Parathyroid adenoma (tissue), 2 donors: Measurements from ENCODE around the gene PHF21B.

ENCODE experiments used
- H2AFZ ChIP-seq: fragments of 300-600 bp; sonication (generic); one replicate; pipeline ENCODE4 v1.7.0; 2017; ENCODE audit warnings: antibody characterized with exemption, mild to moderate bottlenecking
- H3K27ac ChIP-seq: fragments of 300-600 bp; sonication (generic); one replicate; pipeline ENCODE4 v1.7.0; 2017
- H3K27me3 ChIP-seq: fragments of 300-600 bp; sonication (generic); one replicate; pipeline ENCODE4 v1.7.0; 2017; ENCODE audit warnings: low read length; ENCODE audit not compliant: control insufficient read depth, insufficient read depth
- H3K36me3 ChIP-seq: fragments of 300-600 bp; sonication (generic); one replicate; pipeline ENCODE4 v1.7.0; 2017; ENCODE audit warnings: low read length; ENCODE audit not compliant: control insufficient read depth, insufficient read depth
- H3K4me1 ChIP-seq: fragments of 300-600 bp; sonication (generic); one replicate; pipeline ENCODE4 v1.7.0; 2017; ENCODE audit warnings: control low read depth
- H3K4me2 ChIP-seq: fragments of 300-600 bp; sonication (generic); one replicate; pipeline ENCODE4 v1.7.0; 2017; ENCODE audit warnings: low read length
- H3K4me3 ChIP-seq: fragments of 300-600 bp; sonication (generic); one replicate; pipeline ENCODE4 v1.7.0; 2017; ENCODE audit warnings: low read depth, low read length
- H3K79me2 ChIP-seq: fragments of 300-600 bp; sonication (generic); one replicate; pipeline ENCODE4 v1.7.0; 2017; ENCODE audit warnings: control low read depth
- H3K9ac ChIP-seq: fragments of 300-600 bp; sonication (generic); one replicate; pipeline ENCODE4 v1.7.0; 2017; ENCODE audit warnings: mild to moderate bottlenecking
- H3K9me3 ChIP-seq: fragments of 300-600 bp; sonication (generic); one replicate; pipeline ENCODE4 v1.7.0; 2017; ENCODE audit warnings: low read length; ENCODE audit not compliant: control insufficient read depth
- TF ChIP-seq, protein P1 (sequence below): fragments of 300-600 bp; sonication (generic); IDR thresholded peaks from one replicate; pipeline ENCODE4 v1.7.0; 2017; ENCODE audit warnings: antibody characterized with exemption, mild to moderate bottlenecking
- donor health status: primary hyperparathyroidism.

The PHF21B gene

GRCh38 chr22:44919691-44920090, 90.1 kb downstream of the PHF21B start:
- H3K36me3 ChIP-seq, result no peaks in the 10 kb centered on the region
- H3K79me2 ChIP-seq, result no peaks in the 10 kb centered on the region
- no peak overlapping the region for H3K27ac ChIP-seq
- no peak overlapping the region for H3K4me2 ChIP-seq
- H3K27me3 ChIP-seq, result no peaks in the 10 kb centered on the region
- no peak overlapping the region for H2AFZ ChIP-seq
- no peaks in the 10 kb centered on the region for H3K4me1 ChIP-seq
- H3K9ac ChIP-seq, result no peak overlapping the region
- TF ChIP-seq, protein P1, sequence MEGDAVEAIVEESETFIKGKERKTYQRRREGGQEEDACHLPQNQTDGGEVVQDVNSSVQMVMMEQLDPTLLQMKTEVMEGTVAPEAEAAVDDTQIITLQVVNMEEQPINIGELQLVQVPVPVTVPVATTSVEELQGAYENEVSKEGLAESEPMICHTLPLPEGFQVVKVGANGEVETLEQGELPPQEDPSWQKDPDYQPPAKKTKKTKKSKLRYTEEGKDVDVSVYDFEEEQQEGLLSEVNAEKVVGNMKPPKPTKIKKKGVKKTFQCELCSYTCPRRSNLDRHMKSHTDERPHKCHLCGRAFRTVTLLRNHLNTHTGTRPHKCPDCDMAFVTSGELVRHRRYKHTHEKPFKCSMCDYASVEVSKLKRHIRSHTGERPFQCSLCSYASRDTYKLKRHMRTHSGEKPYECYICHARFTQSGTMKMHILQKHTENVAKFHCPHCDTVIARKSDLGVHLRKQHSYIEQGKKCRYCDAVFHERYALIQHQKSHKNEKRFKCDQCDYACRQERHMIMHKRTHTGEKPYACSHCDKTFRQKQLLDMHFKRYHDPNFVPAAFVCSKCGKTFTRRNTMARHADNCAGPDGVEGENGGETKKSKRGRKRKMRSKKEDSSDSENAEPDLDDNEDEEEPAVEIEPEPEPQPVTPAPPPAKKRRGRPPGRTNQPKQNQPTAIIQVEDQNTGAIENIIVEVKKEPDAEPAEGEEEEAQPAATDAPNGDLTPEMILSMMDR, result no peak
- no peak overlapping the region for H3K4me3 ChIP-seq
- no peaks in the 10 kb centered on the region for H3K9me3 ChIP-seq

DNA sequence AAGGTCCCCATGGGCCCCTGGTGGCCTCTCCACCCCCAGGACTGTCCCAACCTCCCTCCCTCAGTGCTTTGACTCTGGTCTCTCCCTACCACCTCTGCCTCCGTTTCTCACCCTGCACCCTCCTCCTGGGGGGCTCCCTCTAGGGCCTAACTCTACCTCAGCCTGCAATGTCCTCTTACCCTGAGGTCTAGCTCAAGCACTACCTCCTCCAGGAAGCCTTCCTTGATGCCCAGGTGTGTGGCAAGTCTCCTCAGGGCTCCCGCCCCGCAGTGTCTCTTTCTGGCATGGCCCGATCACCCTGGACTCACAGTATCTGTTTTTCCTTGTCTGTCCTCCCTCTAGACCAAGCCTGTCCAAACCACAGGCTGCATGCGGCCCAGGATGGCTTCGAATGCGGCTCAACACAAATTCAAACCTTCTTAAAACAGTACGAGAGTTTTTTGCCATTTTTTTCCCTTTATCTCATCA, 90.8 kb downstream of the PHF21B start:
- Histone ChIP-seq H3K9ac (no peak overlapping the region), H3K4me3 (no peak overlapping the region), H3K4me1 (no peaks in the 10 kb centered on the region), H3K27me3 (no peaks in the 10 kb centered on the region), H3K4me2 (no peak overlapping the region), H3K36me3 (no peaks in the 10 kb centered on the region), H3K79me2 (no peaks in the 10 kb centered on the region), H3K9me3 (no peaks in the 10 kb centered on the region), H3K27ac (no peak overlapping the region), H2AFZ (no peak overlapping the region)
- TF ChIP-seq, protein P1, result no peak

- Histone ChIP-seq H3K27ac (no peak overlapping the region), H3K4me1 (no peaks in the 10 kb centered on the region), H3K4me3 (no peak overlapping the region), H3K27me3 (no peaks in the 10 kb centered on the region), H3K36me3 (no peaks in the 10 kb centered on the region), H3K9ac (no peak overlapping the region), H3K79me2 (no peaks in the 10 kb centered on the region), H2AFZ (no peak overlapping the region), H3K4me2 (no peak overlapping the region), H3K9me3 (no peaks in the 10 kb centered on the region)
- TF ChIP-seq, protein P1, result no peak
Observed at GRCh38 chr22:44918166-44918924, 91.5 kb downstream of the PHF21B start.

- Histone ChIP-seq H3K9ac (no peak overlapping the region), H3K27me3 (no peaks in the 10 kb centered on the region), H2AFZ (no peak overlapping the region), H3K36me3 (no peaks in the 10 kb centered on the region), H3K4me3 (no peak overlapping the region), H3K79me2 (no peaks in the 10 kb centered on the region), H3K4me1 (no peaks in the 10 kb centered on the region), H3K4me2 (no peak overlapping the region), H3K27ac (no peak overlapping the region), H3K9me3 (no peaks in the 10 kb centered on the region)
- TF ChIP-seq, protein P1, result no peak
Observed at GRCh38 chr22:44917372-44918165, 92.2 kb downstream of the PHF21B start.
